ENCODE data around the gene DLG4. TPM values are rescaled to one million over a fixed set of nuclear protein-coding genes. Genes with fewer than 3 reads are reported as not detected.

Gene DLG4
- total RNA-seq, 2 experiments from 2014 or later: 9.4 to 9.5 TPM

GRCh38 chr17:7243453-7243729 lies 23.8 kb upstream of the DLG4 start:
- no peak for DNase-seq
- Mint-ChIP-seq H3K9me3 (no peaks in the 10 kb centered on the region), H3K4me1 (peaks cover 41% of the 10 kb centered on the region), H3K4me3 (peak overlapping the region; percentile 87), H3K27me3 (no peaks in the 10 kb centered on the region), H3K27ac (peak overlapping the region; percentile 67), H3K36me3 (ENCODE audit: low read depth) (peaks cover 53% of the 10 kb centered on the region)
- ChIA-PET POLR2A (interaction anchor here (0.6 kb wide), 1 partner anchor 1052 kb away, joined by 6 read pairs; the partner anchor contains the start of gene SLC25A35), CTCF (interaction anchor here (1.2 to 3.2 kb wide), 2 partner anchors 23 to 53 kb away, joined by 3 to 20 read pairs; partner anchors contain the start of genes ACADVL and DLG4)

- Mint-ChIP-seq H3K27me3 (no peaks in the 10 kb centered on the region), H3K4me3 (peak overlapping the region; percentile 87), H3K4me1 (peaks cover 42% of the 10 kb centered on the region), H3K9me3 (no peaks in the 10 kb centered on the region), H3K36me3 (ENCODE audit: low read depth) (peaks cover 53% of the 10 kb centered on the region), H3K27ac (peak overlapping the region; percentile 93)
- ChIA-PET CTCF (interaction anchor here (1.5 to 3.3 kb wide), 4 partner anchors 8 to 194 kb away, joined by 5 to 20 read pairs (median 12); partner anchors contain the start of genes ACADVL, CTDNEP1, DLG4 and ELP5), POLR2A (interaction anchor here (1.0 kb wide), 1 partner anchor 22 kb away, joined by 3 read pairs; no protein-coding TSS in a partner anchor)
- DNase-seq: peak; percentile 94
Measured at GRCh38 chr17:7242717-7243452, 23.2 kb upstream of the DLG4 start.

GRCh38 chr17:7241783-7242716 lies 22.4 kb upstream of the DLG4 start, which contains the start of gene GABARAP:
TSS of gene GABARAP (minus strand) at chr17:7242449. CDS start at chr17:7242330, 119 bp downstream.
- POLR2A ChIA-PET: interaction anchor here (1.0 kb wide), 1 partner anchor 21 kb away, joined by 3 read pairs; no protein-coding TSS in a partner anchor
- CTCF ChIA-PET: interaction anchor here (0.5 to 3.3 kb wide), 7 partner anchors 9 to 1872 kb away, joined by 3 to 20 read pairs (median 5); partner anchors contain the start of genes ACADVL, CTDNEP1, DLG4 and ELP5
- H3K36me3 Mint-ChIP-seq (ENCODE audit: low read depth): peaks cover 54% of the 10 kb centered on the region

GRCh38 chr17:7241090-7241733 lies 21.6 kb upstream of the DLG4 start:
- ChIA-PET CTCF (interaction anchor here (0.5 to 3.3 kb wide), 6 partner anchors 10 to 1873 kb away, joined by 3 to 20 read pairs (median 7); partner anchors contain the start of genes ACADVL, CTDNEP1, DLG4 and ELP5), POLR2A (no interaction called here)
- no peaks in the 10 kb centered on the region for H3K9me3 Mint-ChIP-seq
- H3K4me1 Mint-ChIP-seq: peaks cover 52% of the 10 kb centered on the region
- no peak for DNase-seq
- H3K4me3 Mint-ChIP-seq: peak overlapping the region; percentile 87
- peak overlapping the region; percentile 93 for H3K27ac Mint-ChIP-seq
- peaks cover 54% of the 10 kb centered on the region for H3K36me3 Mint-ChIP-seq (ENCODE audit: low read depth)
- no peaks in the 10 kb centered on the region for H3K27me3 Mint-ChIP-seq

More at GRCh38 chr17:7241783-7242716, 22.4 kb upstream of the DLG4 start, which contains the start of gene GABARAP:
- H3K27ac Mint-ChIP-seq: peak within 1 kb of the TSS; percentile 93
- no peaks in the 10 kb centered on the region for H3K9me3 Mint-ChIP-seq
- peaks cover 48% of the 10 kb centered on the region for H3K4me1 Mint-ChIP-seq
- peak within 1 kb of the TSS; percentile 87 for H3K4me3 Mint-ChIP-seq
- no peaks in the 10 kb centered on the region for H3K27me3 Mint-ChIP-seq
- DNase-seq: peak; percentile 93

GRCh38 chr17:7240375-7240774 lies 20.7 kb upstream of the DLG4 start:
- no peak for DNase-seq
- ChIA-PET CTCF (interaction anchor here (1.2 to 3.3 kb wide), 4 partner anchors 11 to 56 kb away, joined by 3 to 20 read pairs (median 12); partner anchors contain the start of genes ACADVL, CTDNEP1, DLG4 and ELP5), POLR2A (interaction anchor here (0.6 kb wide), 1 partner anchor 72 kb away, joined by 3 read pairs; no protein-coding TSS in a partner anchor)
- Mint-ChIP-seq H3K27me3 (no peaks in the 10 kb centered on the region), H3K4me3 (peak overlapping the region; percentile 87), H3K4me1 (peaks cover 60% of the 10 kb centered on the region), H3K27ac (peak overlapping the region; percentile 93), H3K36me3 (ENCODE audit: low read depth) (peaks cover 56% of the 10 kb centered on the region), H3K9me3 (no peaks in the 10 kb centered on the region)

GRCh38 chr17:7239091-7240027 lies 19.7 kb upstream of the DLG4 start, which contains the start of gene PHF23:
TSS of gene PHF23 (minus strand) at chr17:7239457. CDS start at chr17:7239279, 178 bp downstream.
- ChIA-PET CTCF (interaction anchor here (1.0 to 3.3 kb wide), 8 partner anchors 11 to 218 kb away, joined by 3 to 16 read pairs (median 4); partner anchors contain the start of genes ACADVL and DLG4), POLR2A (interaction anchor here (0.6 kb wide), 1 partner anchor 272 kb away, joined by 3 read pairs; no protein-coding TSS in a partner anchor)
- Mint-ChIP-seq H3K36me3 (ENCODE audit: low read depth) (peaks cover 58% of the 10 kb centered on the region), H3K4me3 (peak within 1 kb of the TSS; percentile 87), H3K27me3 (no peaks in the 10 kb centered on the region), H3K27ac (peak within 1 kb of the TSS; percentile 93), H3K4me1 (peaks cover 68% of the 10 kb centered on the region), H3K9me3 (no peaks in the 10 kb centered on the region)
- peak; percentile 98 for DNase-seq

GRCh38 chr17:7238420-7239090 lies 18.9 kb upstream of the DLG4 start:
- peaks cover 54% of the 10 kb centered on the region for H3K36me3 Mint-ChIP-seq (ENCODE audit: low read depth)
- POLR2A ChIA-PET: interaction anchor here (0.6 to 0.8 kb wide), 2 partner anchors 19 to 272 kb away, joined by 3 read pairs; partner anchors contain the start of gene DLG4
- CTCF ChIA-PET: interaction anchor here (0.6 to 2.6 kb wide), 8 partner anchors 11 to 217 kb away, joined by 3 to 16 read pairs (median 3); partner anchors contain the start of genes ACADVL and DLG4
- DNase-seq: no peak
- no peaks in the 10 kb centered on the region for H3K9me3 Mint-ChIP-seq
- peak overlapping the region; percentile 93 for H3K27ac Mint-ChIP-seq
- H3K27me3 Mint-ChIP-seq: no peaks in the 10 kb centered on the region
- peaks cover 68% of the 10 kb centered on the region for H3K4me1 Mint-ChIP-seq
- peak overlapping the region; percentile 87 for H3K4me3 Mint-ChIP-seq

- Mint-ChIP-seq H3K4me1 (peaks cover 67% of the 10 kb centered on the region), H3K27me3 (no peaks in the 10 kb centered on the region), H3K9me3 (no peaks in the 10 kb centered on the region), H3K36me3 (ENCODE audit: low read depth) (peaks cover 50% of the 10 kb centered on the region), H3K27ac (peak overlapping the region; percentile 93), H3K4me3 (peak overlapping the region; percentile 87)
- CTCF ChIA-PET: interaction anchor here (0.6 to 2.6 kb wide), 6 partner anchors 12 to 57 kb away, joined by 3 to 16 read pairs (median 3); partner anchors contain the start of genes ACADVL and DLG4
- POLR2A ChIA-PET: interaction anchor here (0.8 kb wide), 1 partner anchor 19 kb away, joined by 3 read pairs; the partner anchor contains the start of gene DLG4
- DNase-seq: peak; percentile 86
Measured at GRCh38 chr17:7237761-7238419, 18.3 kb upstream of the DLG4 start.

- Mint-ChIP-seq H3K4me3 (peak overlapping the region; percentile 87), H3K4me1 (peaks cover 69% of the 10 kb centered on the region), H3K9me3 (no peaks in the 10 kb centered on the region), H3K36me3 (ENCODE audit: low read depth) (peaks cover 50% of the 10 kb centered on the region), H3K27ac (peak overlapping the region; percentile 93), H3K27me3 (no peaks in the 10 kb centered on the region)
- ChIA-PET POLR2A (no interaction called here), CTCF (interaction anchor here (0.7 to 2.6 kb wide), 4 partner anchors 17 to 48 kb away, joined by 3 to 16 read pairs (median 3); partner anchors contain the start of genes ACADVL and DLG4)
- DNase-seq: no peak
Measured at GRCh38 chr17:7237266-7237760, 17.7 kb upstream of the DLG4 start.

- DNase-seq: no peak
- Mint-ChIP-seq H3K4me1 (peaks cover 70% of the 10 kb centered on the region), H3K4me3 (peak overlapping the region; percentile 87), H3K27me3 (no peaks in the 10 kb centered on the region), H3K36me3 (ENCODE audit: low read depth) (peaks cover 48% of the 10 kb centered on the region), H3K9me3 (no peaks in the 10 kb centered on the region), H3K27ac (peak overlapping the region; percentile 93)
- POLR2A ChIA-PET: no interaction called here
- CTCF ChIA-PET: interaction anchor here (0.7 kb wide), 1 partner anchor 49 kb away, joined by 3 read pairs; no protein-coding TSS in a partner anchor
Measured at GRCh38 chr17:7236808-7237207, 17.2 kb upstream of the DLG4 start.

Measured in activated CD4-positive, alpha-beta T cell treated with anti-CD3 and anti-CD28 coated beads, Interleukin-2, amount 10 ng/mL, durations not matched to agents 7 days and 5 days (primary cell).